ENCODE data around the gene SLC12A7.
A peak's percentile ranks its signal among the peaks of the same experiment; 100 is the strongest.

Gene SLC12A7

DNA sequence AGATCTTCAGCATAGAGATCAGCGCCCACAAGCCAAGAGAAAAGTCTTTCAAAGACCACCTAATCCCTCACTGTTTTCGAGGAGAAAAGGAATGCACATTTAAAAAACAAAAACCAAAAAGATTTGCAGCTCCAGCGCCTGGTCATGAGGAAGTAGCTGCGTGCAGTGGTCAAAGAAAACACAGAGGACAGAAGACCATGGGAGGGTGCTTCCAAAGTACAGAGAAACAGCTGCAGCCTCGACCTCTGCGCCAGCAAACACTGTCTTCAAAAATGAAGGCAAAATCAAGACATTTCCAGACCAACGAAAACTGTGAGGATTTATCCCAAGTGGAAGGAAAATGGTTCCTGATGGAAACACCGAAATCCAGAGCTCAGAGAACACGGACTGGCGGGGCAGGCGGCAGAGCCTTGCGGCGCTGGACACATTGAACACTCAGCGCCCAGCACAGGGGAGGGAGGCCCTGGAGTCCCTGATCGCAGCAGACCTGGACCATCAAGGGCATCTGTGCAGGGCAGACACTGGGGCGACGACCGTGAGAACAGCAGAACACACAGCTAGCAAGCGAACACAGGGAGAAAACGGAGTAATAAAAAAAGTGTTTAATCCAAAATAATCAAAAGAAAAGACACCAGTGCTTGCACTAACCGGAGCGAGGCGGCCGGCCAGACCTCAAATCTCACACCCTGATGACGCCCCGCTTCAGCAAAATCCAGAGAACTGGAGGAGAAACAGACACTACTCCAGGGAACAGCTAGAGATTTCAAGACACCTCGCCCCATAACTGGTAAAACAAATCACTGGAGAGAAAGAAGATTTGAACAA, 12.6 kb upstream of the SLC12A7 start:
- DNase-seq = no peak

DNA sequence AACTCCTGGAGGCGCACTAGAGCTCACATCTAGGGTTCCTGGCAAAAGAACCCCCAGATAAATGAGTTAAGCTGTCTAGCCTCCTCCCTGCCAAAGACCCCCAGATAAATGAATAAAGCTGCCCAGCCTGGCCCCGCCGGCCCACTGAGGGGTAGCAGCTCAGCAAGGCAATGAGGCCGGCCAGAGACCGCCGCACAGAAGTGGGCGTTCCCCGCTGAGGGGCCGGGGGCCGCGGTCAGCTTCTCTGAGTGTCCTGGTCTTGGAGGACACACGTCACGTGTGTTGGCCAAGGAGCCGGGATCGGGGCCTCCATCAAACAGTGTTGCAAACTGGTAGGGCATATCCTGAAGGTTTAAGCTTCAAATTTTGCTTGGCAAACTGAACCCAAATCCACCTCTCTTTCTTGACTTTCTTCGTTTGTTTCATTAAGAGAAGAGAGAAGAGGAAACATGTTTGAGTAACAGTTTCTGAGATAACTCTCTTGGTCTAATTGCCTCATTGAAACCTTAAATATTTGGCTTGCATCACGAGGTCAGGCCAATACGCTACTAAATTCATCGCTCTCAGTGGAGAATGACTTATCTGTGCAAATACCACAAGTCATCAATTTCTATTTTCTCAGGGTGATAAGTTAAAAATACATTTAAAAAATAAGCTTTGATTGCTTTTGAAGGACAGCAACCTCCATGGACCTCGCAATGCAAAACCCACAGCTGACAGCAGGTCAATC, 11.7 kb upstream of the SLC12A7 start:
- DNase-seq = no peak

DNA sequence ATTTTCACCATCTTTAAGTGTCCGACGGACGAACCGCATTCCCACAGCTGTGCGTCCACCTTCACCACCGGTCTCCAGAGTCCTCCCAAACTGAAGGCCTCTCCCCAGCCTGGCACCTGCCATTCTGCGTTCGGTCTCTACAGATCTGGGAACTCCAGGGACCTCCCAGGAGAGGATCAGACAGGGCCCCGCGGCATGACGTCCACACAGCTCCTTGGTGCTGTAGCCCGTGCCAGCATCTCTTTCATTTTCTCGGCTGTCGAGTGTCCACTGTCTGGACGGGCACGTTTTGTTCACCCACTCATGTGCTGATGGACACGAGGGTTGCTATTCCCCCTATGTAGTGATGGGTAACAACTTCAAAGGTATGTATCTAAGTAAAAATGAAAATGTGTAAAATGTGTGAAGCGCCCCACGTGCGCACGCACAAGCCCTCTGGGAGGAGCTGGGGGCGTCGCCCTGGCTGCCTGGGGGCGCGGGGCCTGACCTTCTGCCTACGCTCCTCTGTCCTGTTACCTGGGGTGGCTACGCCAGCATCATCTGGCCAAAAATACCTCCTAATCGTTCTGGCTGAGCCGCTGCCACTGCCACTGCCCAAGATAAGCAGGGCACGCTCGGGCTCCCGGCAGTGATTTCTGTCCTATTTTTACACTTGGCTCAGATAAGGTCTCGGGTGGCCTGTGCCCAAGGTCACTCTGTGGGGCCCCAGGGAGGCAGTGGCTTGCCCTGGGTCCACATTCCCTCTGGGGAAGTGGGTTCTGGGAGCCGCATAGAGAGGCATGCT, 10.8 kb upstream of the SLC12A7 start:
- DNase-seq = no peak

DNA sequence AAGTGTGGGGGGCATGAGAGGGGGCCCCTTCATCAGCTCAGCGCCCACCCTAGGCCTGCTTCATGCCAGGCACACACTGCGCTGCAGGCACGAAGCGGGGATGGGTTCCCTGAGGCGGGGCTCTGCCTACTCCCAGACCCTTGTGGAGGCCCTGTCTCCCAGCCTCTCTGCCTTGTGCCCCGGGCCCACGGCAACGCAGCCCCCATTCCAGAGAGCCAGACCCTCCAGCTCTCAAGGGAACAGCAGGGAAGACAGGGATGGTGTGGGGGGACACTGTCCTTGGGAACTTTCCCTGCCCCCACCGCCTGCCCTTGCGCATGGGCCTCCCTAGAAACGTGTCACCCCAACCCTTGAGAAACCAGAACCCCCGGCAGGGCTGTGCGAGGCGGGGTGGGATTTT, 10.0 kb upstream of the SLC12A7 start:
- no peak for DNase-seq

DNA sequence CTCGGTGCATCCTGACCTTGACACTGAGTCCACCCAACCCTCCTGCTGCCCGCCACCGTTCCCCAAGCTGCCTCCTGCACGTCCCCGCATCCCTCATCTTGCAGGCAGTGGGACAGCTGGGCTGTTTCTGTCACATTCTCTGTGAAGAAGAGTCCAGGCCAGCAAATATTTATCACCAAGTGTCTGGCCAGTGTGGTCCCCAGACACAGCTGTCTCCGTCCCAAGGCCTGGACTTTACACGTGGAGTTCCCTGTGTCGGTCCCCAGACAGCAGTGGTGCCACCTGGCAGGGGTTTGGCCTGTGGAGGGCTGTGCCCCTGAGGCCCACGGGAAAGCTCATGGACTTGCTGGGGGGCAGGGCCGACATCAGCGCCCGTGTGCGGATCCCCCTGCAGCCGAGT, 9.2 kb upstream of the SLC12A7 start:
- DNase-seq = no peak

DNA sequence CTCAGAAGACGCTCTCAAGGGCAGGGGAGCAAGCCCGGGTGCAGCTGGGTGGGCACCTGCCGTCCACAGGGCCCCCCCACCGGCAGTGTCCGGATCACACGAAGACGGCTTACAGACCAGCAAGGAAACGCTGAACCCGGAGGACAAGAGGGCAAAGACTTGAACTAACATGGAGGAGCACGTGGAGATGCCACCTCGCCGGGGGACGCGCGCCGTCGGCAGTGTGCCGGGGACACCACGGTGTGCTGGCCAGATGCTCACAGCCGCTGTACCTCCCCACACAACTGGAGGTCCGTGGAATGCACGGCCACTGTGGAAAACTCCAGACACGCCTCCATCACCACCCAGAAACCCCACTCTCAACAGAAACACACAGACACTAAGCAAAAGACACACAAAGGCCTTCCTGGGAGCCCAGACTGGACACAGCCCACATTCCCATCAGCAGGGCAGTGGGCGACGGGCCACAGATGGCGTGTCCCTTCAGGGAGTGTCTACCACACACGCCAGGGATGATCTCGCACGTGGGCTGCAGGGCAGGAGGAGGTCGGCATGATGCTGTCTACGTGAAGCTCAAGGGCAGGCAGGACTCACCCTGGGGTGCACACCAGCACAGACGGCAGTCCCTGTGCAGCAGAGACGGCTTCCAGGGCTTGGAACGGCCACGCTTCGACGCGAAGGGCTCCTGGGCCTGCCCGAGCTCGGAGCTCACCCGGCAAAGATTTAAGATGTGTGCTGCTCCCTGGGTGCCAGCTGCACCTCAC, 8.6 kb upstream of the SLC12A7 start:
- DNase-seq = no peak

DNA sequence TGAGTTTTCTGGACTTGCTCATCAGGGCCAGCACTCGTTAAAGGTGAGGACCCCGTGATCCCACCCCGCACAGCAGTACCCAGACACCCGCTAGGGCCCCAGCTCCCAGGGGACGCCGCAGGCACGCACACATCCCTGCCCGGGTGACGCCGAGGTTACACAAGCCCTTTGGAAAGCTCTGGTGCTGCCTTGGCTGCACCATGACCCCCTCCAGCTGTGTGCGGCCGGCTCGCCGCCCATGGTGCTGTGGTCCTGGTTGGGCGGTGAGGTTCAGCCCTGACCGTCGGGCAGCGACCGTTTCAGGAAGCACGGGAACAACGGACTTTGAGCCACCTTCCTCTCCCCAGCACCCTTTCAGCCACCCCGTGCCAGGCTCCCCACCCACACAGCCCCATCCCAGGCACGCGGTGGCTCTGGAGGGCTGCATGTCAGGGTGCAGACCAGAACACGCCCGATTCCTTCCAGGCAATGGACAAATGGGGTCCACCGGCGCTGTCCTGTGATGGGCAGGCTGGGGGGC, 7.5 kb upstream of the SLC12A7 start:
- DNase-seq = no peak

DNA sequence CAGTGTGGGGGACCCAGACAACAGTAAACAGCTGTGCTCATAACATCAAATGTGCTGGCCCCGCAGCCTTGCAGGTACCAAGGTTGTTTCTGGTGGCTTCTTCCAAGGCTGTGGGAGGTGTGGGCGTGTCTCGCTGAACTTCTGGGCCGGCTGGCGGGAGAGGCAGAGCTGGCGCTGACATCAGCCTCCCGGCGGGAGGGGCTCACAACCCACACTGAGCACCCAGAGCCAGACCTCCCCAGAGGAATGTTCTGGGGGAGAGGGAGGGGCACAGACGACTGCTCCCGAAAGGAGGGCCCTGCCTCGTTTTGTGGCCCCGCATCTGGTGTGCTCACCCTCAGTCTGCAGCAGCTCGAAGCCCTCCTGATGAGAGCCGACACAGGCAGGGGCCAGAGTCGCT, 6.9 kb upstream of the SLC12A7 start:
- no peak for DNase-seq

DNA sequence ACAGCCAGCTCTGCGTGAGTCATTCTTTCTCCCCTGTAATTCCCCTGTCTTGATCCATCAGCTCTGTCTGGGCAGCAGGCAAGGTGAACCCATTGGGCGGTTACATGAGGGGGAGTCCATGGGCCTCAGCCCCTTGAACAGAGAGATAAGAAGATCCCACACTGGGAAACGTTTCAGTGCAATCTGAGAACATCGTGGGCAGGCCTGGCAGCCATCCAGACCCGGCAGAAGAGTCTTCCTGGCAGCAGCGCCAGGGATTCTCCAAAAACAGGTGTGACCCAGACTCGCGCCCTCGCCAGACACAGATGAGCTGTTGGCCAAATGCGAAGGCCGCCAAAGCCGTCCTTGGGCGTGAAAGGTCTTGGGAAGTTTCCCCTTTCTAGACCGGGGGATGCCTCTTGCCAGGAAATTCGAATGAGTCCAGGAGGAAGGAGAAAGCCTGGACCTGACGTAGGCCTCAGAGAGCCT, 6.4 kb upstream of the SLC12A7 start:
- no peak for DNase-seq

DNA sequence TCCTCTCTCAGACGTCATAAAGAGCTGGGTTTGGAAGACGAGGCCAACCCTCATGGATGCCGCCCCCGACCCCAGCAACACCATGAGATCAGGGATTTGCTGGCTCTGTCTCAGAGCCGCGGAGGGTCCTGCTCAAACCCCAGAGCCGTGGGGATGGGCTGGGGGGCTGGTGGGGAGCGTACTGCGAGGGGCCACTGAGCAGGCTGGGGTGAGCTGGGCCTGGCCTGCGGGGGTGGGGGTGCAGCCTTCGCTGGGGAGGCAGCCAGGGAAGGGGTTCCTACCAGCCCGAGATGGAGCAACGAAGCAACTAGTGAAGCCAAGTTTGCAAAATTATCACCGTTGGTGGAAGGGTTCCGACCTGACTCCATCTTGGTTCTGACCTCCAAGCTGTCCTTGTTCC, 5.1 kb upstream of the SLC12A7 start:
- no peak for DNase-seq

DNA sequence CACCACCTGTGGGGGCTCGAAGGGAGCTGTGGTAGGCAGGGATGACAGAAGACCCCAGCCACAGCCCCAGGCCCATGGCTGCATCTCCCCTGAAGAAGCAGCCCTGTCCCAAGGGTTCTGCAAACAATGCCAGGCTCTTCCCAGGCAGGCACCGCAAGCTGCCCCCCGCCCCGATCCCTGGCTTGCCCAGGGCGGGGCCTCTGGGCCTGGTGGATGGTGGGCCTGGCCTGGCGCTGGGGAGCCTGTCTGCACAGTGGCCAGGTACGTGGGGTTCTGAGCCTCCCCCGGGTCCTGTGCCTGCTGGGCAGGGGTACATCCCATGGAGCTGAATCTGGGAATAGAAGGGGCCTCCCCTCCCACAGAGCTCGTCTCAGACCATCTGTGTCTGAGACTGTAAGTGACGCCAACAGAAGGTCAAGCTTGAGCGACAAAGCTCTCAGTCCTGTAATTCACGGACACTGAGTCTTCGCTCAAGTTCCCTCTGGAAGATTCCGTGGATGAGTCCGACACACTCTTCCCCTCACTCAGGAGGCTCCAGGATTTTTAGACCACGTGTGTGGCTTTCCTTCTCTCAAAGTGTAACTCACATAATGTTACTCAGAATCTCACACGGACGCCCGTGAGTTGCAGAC, 4.4 kb upstream of the SLC12A7 start:
- no peak for DNase-seq

DNA sequence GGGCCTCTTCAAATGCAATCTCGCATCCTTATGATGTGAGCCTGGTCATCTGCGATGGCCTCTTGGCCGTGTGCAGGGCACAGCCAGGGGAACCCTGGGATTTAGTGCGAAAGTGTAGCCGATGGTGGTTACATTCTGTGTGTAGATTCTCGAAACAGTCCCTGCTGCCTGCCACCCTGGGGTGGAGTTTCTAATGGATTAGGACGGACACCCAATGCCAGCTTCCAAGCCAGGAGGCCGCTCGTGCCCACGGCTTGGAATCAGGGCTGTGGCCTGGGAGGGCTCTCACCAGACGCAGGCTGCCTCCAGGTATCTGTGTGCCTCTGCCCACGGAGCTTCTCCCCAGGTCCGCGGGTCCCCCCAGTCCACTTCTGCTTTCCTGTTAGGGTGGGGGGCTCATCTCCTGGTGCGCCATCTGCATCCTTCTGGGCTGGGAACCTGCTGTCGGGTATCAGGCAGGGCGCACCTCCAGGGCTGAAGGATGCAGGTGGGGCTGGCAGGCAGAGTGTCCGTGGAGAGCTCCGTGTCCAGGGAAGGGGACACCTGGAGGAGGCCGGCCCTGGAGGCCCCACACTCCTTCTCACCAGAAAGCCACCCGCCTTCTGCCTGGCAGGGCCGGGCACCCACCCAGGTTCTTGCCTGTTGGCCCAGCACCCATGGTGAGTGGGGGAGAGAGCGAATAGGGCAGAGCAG, 3.4 kb upstream of the SLC12A7 start:
- no peak for DNase-seq

DNA sequence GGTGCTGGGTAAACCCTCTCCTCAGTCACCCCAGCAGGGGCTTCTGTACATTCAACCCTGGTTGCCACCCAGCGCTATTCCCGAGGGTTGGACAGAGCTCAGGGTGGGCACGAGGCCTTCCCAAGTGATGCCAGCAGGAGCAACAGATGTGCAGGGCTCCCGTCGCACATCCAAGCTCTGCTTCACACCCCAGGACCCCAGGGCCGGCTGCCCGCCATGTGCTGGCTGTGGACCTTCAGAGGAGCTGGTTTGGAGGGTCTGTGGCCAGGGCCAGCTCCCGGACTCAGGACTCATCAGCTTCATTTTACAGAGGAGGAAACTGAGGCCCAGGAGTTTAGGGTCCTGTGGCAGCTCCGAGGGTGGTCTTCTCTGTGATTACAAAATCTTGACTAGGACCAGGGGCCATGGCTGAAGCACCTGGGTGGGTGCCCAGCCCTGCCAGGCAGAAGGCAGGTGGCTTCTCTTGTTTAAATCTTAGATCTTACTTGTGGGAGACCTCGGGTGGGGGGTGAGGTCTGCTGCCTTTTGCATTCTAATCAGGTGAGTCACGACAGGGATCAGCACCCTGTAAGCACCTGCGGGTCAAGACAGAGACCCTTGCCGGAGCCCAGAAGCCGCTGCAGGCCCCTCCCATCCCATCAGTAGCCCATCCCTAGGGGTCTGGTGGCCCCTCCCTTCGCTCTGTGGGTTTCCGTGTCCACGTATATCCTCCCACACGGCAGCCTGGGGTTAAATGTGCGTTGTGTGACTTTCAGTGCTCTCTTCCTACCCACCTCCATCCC, 2.1 kb upstream of the SLC12A7 start:
- DNase-seq = no peak

DNA sequence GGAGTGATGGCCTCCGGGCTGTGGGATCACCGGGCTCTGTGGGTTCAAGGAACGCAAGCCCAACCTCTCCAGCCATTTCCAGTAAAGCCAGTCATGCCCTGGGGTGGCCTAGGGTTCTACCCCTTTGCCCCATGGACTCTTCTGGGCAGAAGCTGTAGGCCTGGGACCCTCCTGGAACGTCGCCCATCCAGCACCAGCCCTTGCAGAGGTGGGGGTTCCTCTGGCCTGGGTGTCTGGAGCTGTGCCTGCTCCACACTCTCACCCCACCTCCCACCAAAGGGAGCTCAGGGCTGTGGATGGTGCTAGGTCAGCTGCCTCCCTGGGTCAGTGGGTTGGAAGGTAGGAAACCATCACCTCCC, 1.4 kb upstream of the SLC12A7 start:
- DNase-seq = no peak

DNA sequence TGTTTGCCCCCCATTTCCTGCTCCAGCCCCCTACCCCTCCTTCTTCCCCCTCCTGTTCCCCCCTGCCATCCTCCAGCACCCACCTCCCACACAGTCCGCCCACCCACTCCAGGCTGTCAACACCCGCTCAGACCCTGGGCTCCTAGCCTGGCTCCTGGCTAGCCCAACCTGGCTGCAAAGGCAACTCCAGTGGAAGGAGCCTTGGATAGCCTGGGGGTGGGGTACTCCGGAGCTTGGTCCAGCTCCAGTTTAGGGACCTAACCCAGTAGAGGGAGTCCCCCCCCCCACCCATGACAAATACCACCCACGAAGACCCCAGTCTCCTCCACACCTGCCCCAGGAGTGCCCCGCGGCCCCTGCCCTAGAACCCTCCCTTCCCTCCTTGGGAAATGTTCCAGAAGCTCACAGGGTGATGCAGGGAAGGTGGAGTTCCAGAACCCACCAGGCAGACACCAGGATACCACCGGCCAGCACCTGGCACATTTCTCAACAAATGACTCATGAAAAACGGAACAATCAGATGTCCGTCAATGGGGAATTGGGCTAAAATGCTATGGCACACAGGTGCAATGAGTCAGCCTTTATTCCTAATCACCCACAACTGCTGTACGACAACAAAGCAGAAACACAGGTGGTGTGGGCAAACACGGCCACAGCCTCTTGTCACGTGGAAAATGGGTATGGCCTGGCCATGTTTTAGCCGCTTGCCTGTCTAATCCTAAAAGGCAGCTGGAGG, 901 bp upstream of the SLC12A7 start:
- DNase-seq = no peak

DNA sequence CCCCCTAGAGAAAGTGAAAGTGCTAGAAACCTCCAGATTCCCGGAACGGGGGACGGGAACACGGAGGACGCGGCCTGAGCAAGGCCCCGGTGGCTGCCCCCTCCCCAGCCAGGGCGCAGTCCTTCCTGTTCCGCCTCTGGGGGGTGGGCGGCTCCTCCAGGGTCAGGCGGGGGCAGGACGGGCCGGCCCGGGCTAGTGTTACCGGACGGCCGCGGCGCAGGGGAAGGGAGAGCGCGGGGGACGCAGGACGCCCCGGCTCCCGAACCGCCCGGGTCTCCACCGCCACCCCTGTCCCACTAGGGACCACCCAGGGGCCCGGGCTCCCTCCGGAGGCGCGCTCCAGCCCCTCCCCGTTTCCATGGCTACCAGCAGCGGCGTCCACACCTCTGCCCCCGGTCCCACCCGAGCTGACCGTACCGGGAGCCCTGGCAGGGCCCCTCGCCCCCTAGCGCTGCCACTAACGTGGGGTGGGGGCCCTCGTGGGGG, 579 bp downstream of the SLC12A7 start:
- DNase-seq = peak in 1 of 2 donors; percentile 13

DNA sequence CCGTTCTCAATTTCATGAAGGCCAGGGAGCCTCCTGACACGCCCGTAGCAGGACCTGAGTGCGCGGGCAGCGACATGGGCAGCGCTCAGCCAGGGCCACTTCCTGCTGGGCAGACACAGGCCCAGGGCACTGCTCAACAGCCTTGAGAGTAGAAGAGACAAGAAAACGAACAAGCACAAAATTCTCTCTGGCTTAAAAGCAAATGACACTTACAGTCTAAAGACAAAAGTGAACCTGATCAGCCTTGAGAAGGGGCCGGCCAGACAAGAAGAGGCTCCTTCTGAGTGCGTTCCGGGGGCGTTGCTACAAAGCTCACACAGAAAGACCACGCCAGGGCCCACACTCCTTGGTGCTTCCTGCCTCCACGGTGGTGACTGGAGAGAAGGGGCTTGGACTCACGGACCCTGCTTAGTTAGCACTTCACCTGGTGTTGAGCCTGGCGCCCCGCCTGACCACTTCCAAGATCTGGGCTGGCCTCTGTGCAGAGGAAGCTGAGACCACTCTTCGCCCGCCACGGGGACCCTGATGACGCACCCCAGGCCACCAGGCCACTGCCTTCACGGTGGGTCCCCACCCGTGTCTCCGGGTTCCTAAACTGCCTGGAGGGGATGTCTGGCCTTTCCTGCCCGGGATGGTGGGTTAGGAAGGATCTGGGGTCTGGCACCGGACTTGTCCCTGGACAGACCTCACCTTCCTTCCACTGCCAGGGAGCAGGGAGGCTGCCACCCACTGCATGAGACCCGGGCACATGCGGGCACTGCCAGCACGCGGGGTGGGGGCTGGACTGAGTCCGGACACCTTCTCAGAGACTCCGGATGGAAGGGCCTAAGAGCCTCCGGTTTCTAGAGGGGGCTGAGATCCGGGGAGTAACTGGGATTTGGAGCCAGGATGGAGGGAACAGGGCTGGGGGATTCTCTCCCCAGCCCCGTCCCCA, 1.3 kb downstream of the SLC12A7 start:
- DNase-seq = no peak

DNA sequence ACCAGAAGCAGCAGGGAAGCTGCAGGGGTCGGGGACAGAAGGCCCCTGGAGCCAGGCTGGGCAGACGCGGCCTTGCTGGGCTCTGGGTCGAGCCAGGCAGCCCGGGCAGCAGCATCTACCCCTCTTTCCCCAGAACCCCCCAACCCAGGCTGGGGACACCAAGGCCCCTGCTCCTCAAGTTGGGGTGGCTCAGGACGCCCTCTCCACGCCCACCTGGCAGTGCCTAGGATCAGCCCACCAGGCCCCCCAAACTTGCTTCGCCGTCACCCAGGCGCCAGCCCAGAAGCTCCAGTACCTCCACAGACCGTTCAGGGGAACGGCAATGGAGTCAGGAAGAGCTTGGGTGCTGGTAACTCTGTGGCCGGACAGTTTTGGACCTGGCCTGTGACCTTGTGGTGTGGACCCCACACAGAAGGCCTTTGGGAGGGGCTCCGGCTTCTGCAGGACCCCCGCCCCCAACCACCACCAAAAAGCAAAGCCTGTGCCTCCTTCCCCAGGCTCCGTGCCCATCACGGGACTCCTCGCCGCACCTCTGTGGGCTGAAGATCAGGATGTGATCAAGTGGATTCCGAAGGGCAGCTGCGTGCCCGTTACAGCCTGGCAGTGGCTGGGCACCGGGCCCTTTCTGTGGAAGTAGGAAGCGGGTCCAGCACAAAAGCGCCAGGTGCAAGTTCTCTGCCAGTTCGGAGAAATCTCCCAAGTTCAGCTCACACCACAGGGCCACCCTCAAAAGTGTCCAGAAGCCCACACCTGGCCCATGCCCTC, 2.1 kb downstream of the SLC12A7 start:
- no peak for DNase-seq
